Astrocyte (in vitro differentiated cells and primary cell): ENCODE data around the gene NELFA. TPM values are rescaled to one million over a fixed set of nuclear protein-coding genes. Genes with fewer than 3 reads are reported as not detected.

Experiments used
- DNase-seq: peaks from one replicate; pipeline ENCODE4 v3.0.0-alpha.2; 2010; ENCODE audit warnings: low read depth
- FAIRE-seq: peaks from 2 replicates; lab custom pipeline; 2011; peaks lifted over from hg19 to GRCh38; lab: Jason Lieb, UNC
- H2AFZ ChIP-seq: 2 replicates; pipeline ENCODE4 v1.6.0; 2012; ENCODE audit warnings: low read depth, low read length, inconsistent platforms
- H3K27ac ChIP-seq: 2 replicates; pipeline ENCODE4 v1.5.1; 2011; ENCODE audit warnings: low read depth, low read length, inconsistent platforms
- H3K27me3 ChIP-seq: 2 replicates; pipeline ENCODE4 v1.6.0; 2011; ENCODE audit warnings: low read length, inconsistent platforms; ENCODE audit not compliant: insufficient read depth
- H3K36me3 ChIP-seq: 2 replicates; pipeline ENCODE4 v1.5.1; 2011; ENCODE audit warnings: low read length, inconsistent platforms; ENCODE audit not compliant: insufficient read depth
- H3K4me1 ChIP-seq: 2 replicates; pipeline ENCODE4 v1.5.1; 2011; ENCODE audit warnings: low read length, inconsistent platforms; ENCODE audit not compliant: insufficient read depth
- H3K4me2 ChIP-seq: 2 replicates; pipeline ENCODE4 v1.6.0; 2012; ENCODE audit warnings: low read length, inconsistent platforms
- H3K4me3 ChIP-seq: 2 replicates; pipeline ENCODE4 v1.5.1; 2011; ENCODE audit warnings: low read depth, mild to moderate bottlenecking, low read length, inconsistent platforms; ENCODE audit not compliant: insufficient read depth
- H3K79me2 ChIP-seq: 2 replicates; pipeline ENCODE4 v1.6.0; 2012; ENCODE audit warnings: mild to moderate bottlenecking, low read length, inconsistent platforms; ENCODE audit not compliant: insufficient read depth
- H3K9ac ChIP-seq: 2 replicates; pipeline ENCODE4 v1.6.0; 2012; ENCODE audit warnings: mild to moderate bottlenecking, low read length, inconsistent platforms
- H3K9me3 ChIP-seq: 2 replicates; pipeline ENCODE4 v1.5.1; 2012; ENCODE audit warnings: low read depth, mild to moderate bottlenecking, low read length, inconsistent platforms; ENCODE audit not compliant: insufficient read depth
- H4K20me1 ChIP-seq: 2 replicates; pipeline ENCODE4 v1.6.0; 2012; ENCODE audit warnings: low read length, inconsistent platforms; ENCODE audit not compliant: insufficient read depth
- H3K27ac Mint-ChIP-seq: one replicate; pipeline ENCODE4 v1.8.0; 2021; ENCODE audit warnings: mild to moderate bottlenecking, mixed read lengths; ENCODE audit not compliant: unreplicated experiment
- H3K27me3 Mint-ChIP-seq: one replicate; pipeline ENCODE4 v1.8.0; 2021; ENCODE audit warnings: low read depth, mixed read lengths; ENCODE audit not compliant: unreplicated experiment
- H3K36me3 Mint-ChIP-seq: one replicate; pipeline ENCODE4 v1.8.0; 2021; ENCODE audit warnings: low read depth, mixed read lengths; ENCODE audit not compliant: unreplicated experiment
- H3K4me1 Mint-ChIP-seq: one replicate; pipeline ENCODE4 v1.8.0; 2021; ENCODE audit warnings: low read depth, mixed read lengths; ENCODE audit not compliant: unreplicated experiment
- H3K4me3 Mint-ChIP-seq: one replicate; pipeline ENCODE4 v1.8.0; 2021; ENCODE audit warnings: mild to moderate bottlenecking, moderate library complexity, mixed read lengths; ENCODE audit not compliant: unreplicated experiment
- H3K9me3 Mint-ChIP-seq: one replicate; pipeline ENCODE4 v1.8.0; 2021; ENCODE audit warnings: mild to moderate bottlenecking, mixed read lengths; ENCODE audit not compliant: unreplicated experiment
- EZH2 ChIP-seq: IDR thresholded peaks from 2 replicates; pipeline ENCODE4 v1.6.1; 2012; ENCODE audit warnings: mild to moderate bottlenecking, low read length, inconsistent platforms; ENCODE audit not compliant: insufficient read depth
- total RNA-seq: library from RNA; stranded (reverse); gene quantifications from 2 replicates; pipeline ENCODE4 v1.2.1, GENCODE V29; 2021
- TF ChIP-seq, protein P1 (sequence below): IDR thresholded peaks from 2 replicates; pipeline ENCODE4 v1.5.1; 2011; ENCODE audit warnings: low read depth, mild to moderate bottlenecking, inconsistent platforms, low read length, moderate library complexity; ENCODE audit not compliant: insufficient read depth

The NELFA gene
- total RNA-seq, 1 donor from 2014 or later = 24.5 TPM

DNA sequence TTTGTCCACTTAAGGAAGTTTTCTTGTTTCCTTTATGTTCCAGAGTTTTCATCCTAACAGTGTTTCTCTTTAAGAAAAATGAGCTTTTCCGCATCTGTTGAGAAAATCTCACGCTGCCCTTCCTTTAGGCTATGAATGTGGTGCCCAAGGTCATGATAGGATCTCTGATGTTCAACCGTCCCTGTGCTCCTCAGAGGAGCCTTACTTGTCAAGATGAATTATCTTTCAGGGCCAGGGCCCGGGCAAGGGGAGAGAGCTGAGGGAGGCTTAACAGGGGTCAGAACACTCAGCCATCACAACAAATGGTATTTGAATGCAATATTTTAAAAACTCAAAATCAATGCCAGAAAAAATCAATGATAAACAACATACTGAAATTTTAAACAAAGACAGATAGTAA, 6.2 kb upstream of the NELFA start:
- Mint-ChIP-seq H3K4me1 (no peaks in the 10 kb centered on the region), H3K4me3 (no peak overlapping the region), H3K36me3 (peaks cover 4% of the 10 kb centered on the region), H3K27ac (no peak overlapping the region), H3K27me3 (peaks cover 25% of the 10 kb centered on the region), H3K9me3 (peaks cover 2% of the 10 kb centered on the region)
- no peaks in the 10 kb centered on the region for H3K4me1 ChIP-seq
- TF ChIP-seq, protein P1, sequence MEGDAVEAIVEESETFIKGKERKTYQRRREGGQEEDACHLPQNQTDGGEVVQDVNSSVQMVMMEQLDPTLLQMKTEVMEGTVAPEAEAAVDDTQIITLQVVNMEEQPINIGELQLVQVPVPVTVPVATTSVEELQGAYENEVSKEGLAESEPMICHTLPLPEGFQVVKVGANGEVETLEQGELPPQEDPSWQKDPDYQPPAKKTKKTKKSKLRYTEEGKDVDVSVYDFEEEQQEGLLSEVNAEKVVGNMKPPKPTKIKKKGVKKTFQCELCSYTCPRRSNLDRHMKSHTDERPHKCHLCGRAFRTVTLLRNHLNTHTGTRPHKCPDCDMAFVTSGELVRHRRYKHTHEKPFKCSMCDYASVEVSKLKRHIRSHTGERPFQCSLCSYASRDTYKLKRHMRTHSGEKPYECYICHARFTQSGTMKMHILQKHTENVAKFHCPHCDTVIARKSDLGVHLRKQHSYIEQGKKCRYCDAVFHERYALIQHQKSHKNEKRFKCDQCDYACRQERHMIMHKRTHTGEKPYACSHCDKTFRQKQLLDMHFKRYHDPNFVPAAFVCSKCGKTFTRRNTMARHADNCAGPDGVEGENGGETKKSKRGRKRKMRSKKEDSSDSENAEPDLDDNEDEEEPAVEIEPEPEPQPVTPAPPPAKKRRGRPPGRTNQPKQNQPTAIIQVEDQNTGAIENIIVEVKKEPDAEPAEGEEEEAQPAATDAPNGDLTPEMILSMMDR = no peak
- H3K27me3 ChIP-seq = peaks cover 10% of the 10 kb centered on the region
- no peaks in the 10 kb centered on the region for H3K79me2 ChIP-seq
- no peak overlapping the region for H2AFZ ChIP-seq
- H3K9ac ChIP-seq = no peak overlapping the region
- no peak for DNase-seq
- no peak overlapping the region for H3K4me3 ChIP-seq
- H4K20me1 ChIP-seq = no peaks in the 10 kb centered on the region
- no peak overlapping the region for H3K4me2 ChIP-seq
- H3K27ac ChIP-seq = no peak overlapping the region
- H3K9me3 ChIP-seq = no peaks in the 10 kb centered on the region
- H3K36me3 ChIP-seq = no peaks in the 10 kb centered on the region
- no peak for FAIRE-seq

DNA sequence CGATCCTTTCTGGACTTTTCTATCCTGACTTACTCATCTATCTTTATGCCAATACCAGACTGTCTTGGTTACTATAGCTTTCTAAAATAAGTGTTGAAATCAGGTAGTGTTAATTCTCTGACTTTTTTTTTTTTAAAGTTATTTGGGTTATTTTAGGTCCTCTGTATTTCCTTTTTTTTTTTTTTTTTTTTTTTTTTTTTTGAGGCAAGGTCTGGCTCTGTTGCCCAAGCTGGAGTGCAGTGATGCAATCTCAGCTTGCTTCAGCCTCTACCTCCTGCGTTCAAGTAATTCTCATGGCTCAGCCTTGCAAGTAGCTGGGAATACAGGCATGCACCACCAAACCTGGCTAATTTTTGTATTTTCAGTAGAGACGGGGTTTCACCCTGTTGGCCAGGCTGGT, 2.8 kb upstream of the NELFA start:
- H3K9me3 ChIP-seq = no peaks in the 10 kb centered on the region
- TF ChIP-seq, protein P1 = no peak
- TF ChIP-seq EZH2 = no peak
- H3K27ac ChIP-seq = no peak overlapping the region
- Mint-ChIP-seq H3K27ac (no peak overlapping the region), H3K9me3 (no peaks in the 10 kb centered on the region), H3K36me3 (no peaks in the 10 kb centered on the region), H3K4me1 (peaks cover 6% of the 10 kb centered on the region), H3K27me3 (peaks cover 13% of the 10 kb centered on the region), H3K4me3 (no peak overlapping the region)
- peaks cover 21% of the 10 kb centered on the region for H3K79me2 ChIP-seq
- H3K9ac ChIP-seq = no peak overlapping the region
- no peaks in the 10 kb centered on the region for H3K27me3 ChIP-seq
- FAIRE-seq = no peak
- H3K4me1 ChIP-seq = peaks cover 7% of the 10 kb centered on the region
- DNase-seq = no peak
- no peak overlapping the region for H2AFZ ChIP-seq
- no peak overlapping the region for H3K4me2 ChIP-seq
- peaks cover 14% of the 10 kb centered on the region for H4K20me1 ChIP-seq
- H3K4me3 ChIP-seq = no peak overlapping the region
- H3K36me3 ChIP-seq = no peaks in the 10 kb centered on the region

DNA sequence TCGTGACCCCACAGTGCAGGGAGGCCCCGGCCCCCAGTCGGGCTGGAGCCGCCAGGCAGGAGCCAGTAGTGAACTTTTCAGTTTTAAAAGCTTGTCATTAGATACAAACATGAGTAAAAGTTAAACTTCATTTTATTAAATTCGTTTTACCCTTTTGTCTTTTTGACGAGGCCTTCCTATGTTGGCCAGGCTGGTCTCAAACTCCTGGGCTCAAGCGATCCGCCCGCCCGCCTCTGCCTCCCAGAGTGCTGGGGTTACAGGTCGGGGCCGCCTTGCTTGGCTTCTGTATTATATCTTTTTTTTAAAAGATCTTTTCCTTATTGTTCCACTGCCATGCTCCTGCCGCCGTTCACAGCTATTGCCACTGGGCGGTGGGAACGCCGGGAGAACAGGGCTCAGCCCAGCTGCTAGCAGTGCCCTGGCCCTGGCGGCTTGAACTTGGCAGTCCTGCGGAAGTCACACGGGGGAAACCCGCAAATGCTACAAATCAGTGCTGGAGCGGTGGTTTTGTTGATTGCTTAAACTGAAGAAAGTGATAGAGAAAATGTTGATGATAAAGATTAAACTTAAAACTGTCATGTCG, 968 bp upstream of the NELFA start:
- Mint-ChIP-seq H3K4me1 (peaks cover 6% of the 10 kb centered on the region), H3K4me3 (peak overlapping the region; percentile 83), H3K27me3 (peaks cover 8% of the 10 kb centered on the region), H3K27ac (peak overlapping the region; percentile 84), H3K36me3 (no peaks in the 10 kb centered on the region), H3K9me3 (no peaks in the 10 kb centered on the region)
- FAIRE-seq (no peak), DNase-seq (peak; percentile 25)
- Histone ChIP-seq H3K4me3 (peak overlapping the region; percentile 87), H3K36me3 (no peaks in the 10 kb centered on the region), H3K4me2 (peak overlapping the region; percentile 86), H4K20me1 (peaks cover 30% of the 10 kb centered on the region), H3K79me2 (peaks cover 39% of the 10 kb centered on the region), H3K27ac (no peak overlapping the region), H3K9ac (peak overlapping the region; percentile 97), H3K27me3 (no peaks in the 10 kb centered on the region), H2AFZ (peak overlapping the region; percentile 100), H3K9me3 (no peaks in the 10 kb centered on the region), H3K4me1 (peaks cover 7% of the 10 kb centered on the region)
- TF ChIP-seq EZH2 = no peak
- TF ChIP-seq, protein P1 = no peak
